Panc1 (cell line): ENCODE measurements around the gene FREM1.

ENCODE experiments used
- POLR2AphosphoS5 ChIP-seq: IDR thresholded peaks from 2 replicates; pipeline ENCODE4 v1.6.1; 2012; ENCODE audit warnings: mild to moderate bottlenecking, low read depth, low read length, moderate library complexity
- SIN3A ChIP-seq: IDR thresholded peaks from 2 replicates; pipeline ENCODE4 v1.6.1; 2012; ENCODE audit warnings: low read depth, mild to moderate bottlenecking, low read length, moderate library complexity, borderline replicate concordance; ENCODE audit not compliant: insufficient read depth
- TCF7L2 ChIP-seq: IDR thresholded peaks from 2 replicates; pipeline ENCODE4 v1.6.1; 2011; ENCODE audit warnings: mild to moderate bottlenecking, low read depth, low read length, inconsistent platforms
- TF ChIP-seq, protein P1 (sequence below): fragments of 450-650 bp; IDR thresholded peaks from 2 replicates; pipeline ENCODE4 v1.5.1; 2017; ENCODE audit warnings: mild to moderate bottlenecking
- TF ChIP-seq, protein P2 (sequence below), 2 experiments: IDR thresholded peaks; 2 replicates each; pipeline ENCODE4 v1.6.1; 2011 to 2012; ENCODE audit warnings: low read depth in 2 of 2, control low read depth in 1 of 2, low read length in 1 of 2, mild to moderate bottlenecking in 1 of 2, moderate library complexity in 1 of 2; ENCODE audit not compliant: insufficient read depth in 1 of 2

DNA sequence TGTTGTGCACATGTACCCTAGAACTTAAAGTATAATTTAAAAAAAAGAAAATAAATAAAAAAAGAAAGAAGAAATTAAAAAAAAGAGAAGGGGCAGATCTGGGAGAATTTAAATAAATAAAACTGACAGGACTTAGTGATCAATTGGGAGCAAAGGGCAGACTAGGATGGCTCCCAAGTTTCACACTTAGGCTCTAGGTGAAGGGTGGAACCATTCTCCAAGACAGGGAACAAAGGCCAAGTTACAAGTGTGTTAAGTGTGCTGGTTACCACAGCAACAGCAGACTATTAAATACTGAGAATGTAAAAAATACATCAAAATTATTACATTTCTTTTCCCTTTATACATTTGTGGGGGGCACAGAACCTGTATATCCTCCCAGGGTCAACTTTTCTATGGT is 224.1 kb downstream of the FREM1 start:
- TF ChIP-seq, protein P1, sequence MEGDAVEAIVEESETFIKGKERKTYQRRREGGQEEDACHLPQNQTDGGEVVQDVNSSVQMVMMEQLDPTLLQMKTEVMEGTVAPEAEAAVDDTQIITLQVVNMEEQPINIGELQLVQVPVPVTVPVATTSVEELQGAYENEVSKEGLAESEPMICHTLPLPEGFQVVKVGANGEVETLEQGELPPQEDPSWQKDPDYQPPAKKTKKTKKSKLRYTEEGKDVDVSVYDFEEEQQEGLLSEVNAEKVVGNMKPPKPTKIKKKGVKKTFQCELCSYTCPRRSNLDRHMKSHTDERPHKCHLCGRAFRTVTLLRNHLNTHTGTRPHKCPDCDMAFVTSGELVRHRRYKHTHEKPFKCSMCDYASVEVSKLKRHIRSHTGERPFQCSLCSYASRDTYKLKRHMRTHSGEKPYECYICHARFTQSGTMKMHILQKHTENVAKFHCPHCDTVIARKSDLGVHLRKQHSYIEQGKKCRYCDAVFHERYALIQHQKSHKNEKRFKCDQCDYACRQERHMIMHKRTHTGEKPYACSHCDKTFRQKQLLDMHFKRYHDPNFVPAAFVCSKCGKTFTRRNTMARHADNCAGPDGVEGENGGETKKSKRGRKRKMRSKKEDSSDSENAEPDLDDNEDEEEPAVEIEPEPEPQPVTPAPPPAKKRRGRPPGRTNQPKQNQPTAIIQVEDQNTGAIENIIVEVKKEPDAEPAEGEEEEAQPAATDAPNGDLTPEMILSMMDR, result no peak
- TF ChIP-seq POLR2AphosphoS5 (no peak), SIN3A (no peak), TCF7L2 (no peak)
- TF ChIP-seq, protein P2, sequence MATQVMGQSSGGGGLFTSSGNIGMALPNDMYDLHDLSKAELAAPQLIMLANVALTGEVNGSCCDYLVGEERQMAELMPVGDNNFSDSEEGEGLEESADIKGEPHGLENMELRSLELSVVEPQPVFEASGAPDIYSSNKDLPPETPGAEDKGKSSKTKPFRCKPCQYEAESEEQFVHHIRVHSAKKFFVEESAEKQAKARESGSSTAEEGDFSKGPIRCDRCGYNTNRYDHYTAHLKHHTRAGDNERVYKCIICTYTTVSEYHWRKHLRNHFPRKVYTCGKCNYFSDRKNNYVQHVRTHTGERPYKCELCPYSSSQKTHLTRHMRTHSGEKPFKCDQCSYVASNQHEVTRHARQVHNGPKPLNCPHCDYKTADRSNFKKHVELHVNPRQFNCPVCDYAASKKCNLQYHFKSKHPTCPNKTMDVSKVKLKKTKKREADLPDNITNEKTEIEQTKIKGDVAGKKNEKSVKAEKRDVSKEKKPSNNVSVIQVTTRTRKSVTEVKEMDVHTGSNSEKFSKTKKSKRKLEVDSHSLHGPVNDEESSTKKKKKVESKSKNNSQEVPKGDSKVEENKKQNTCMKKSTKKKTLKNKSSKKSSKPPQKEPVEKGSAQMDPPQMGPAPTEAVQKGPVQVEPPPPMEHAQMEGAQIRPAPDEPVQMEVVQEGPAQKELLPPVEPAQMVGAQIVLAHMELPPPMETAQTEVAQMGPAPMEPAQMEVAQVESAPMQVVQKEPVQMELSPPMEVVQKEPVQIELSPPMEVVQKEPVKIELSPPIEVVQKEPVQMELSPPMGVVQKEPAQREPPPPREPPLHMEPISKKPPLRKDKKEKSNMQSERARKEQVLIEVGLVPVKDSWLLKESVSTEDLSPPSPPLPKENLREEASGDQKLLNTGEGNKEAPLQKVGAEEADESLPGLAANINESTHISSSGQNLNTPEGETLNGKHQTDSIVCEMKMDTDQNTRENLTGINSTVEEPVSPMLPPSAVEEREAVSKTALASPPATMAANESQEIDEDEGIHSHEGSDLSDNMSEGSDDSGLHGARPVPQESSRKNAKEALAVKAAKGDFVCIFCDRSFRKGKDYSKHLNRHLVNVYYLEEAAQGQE (IDR thresholded peaks at IDR 0.05; ENCODE audit: insufficient read depth in 1 of 2, low read depth in 2 of 2, low read length in 1 of 2), result no peak
